ENCODE results near the gene RHOBTB1.
A peak's percentile ranks its signal among the peaks of the same experiment; 100 is the strongest.

Gene RHOBTB1

GRCh38 chr10:60890811-60891210 lies 53.2 kb downstream of the RHOBTB1 start:
- Histone ChIP-seq H3K4me3 (ENCODE audit: low read depth, low read length) (no peak overlapping the region), H3K27ac (ENCODE audit: low read depth, low read length) (no peak overlapping the region)
- no CpG with 5 or more reads among the region's 1 CpG for WGBS (ENCODE audit: extremely low coverage, insufficient coverage, insufficient read length)

GRCh38 chr10:60883187-60883586 lies 60.8 kb downstream of the RHOBTB1 start:
- H3K27me3 ChIP-seq (ENCODE audit: insufficient read depth, low read length): no peaks in the 10 kb centered on the region
- no peak overlapping the region for H3K18ac ChIP-seq (ENCODE audit: low read length)
- H3K79me2 ChIP-seq (ENCODE audit: control insufficient read depth, insufficient read depth, low read length, poor library complexity): no peaks in the 10 kb centered on the region
- no peak overlapping the region for H4K8ac ChIP-seq (ENCODE audit: low read depth, low read length)
- no peak overlapping the region for H3K4me3 ChIP-seq (ENCODE audit: low read depth, low read length)
- DNase-seq: peak; percentile 40 to 69
- H3K4me1 ChIP-seq (ENCODE audit: control insufficient read depth in 1 of 2, insufficient read depth in 2 of 2, low read length in 2 of 2): no peaks in the 10 kb centered on the region
- no peak overlapping the region for H3K23ac ChIP-seq (ENCODE audit: low read length)
- no peak overlapping the region for H2BK12ac ChIP-seq (ENCODE audit: low read length)
- H3K9me3 ChIP-seq (ENCODE audit: insufficient read depth, low read depth, low read length): no peaks in the 10 kb centered on the region
- no peak overlapping the region for H4K12ac ChIP-seq (ENCODE audit: low read depth, low read length)
- no peak overlapping the region for H2AFZ ChIP-seq (ENCODE audit: insufficient read depth, low read length, poor library complexity)
- H3K14ac ChIP-seq (ENCODE audit: low read length): no peak overlapping the region
- H2BK5ac ChIP-seq (ENCODE audit: low read depth, low read length, poor library complexity): no peak overlapping the region
- H3K79me1 ChIP-seq (ENCODE audit: low read length): no peaks in the 10 kb centered on the region
- no peak overlapping the region for H3K9ac ChIP-seq (ENCODE audit: low read length)
- H4K91ac ChIP-seq (ENCODE audit: low read depth, low read length): no peak overlapping the region
- no peak overlapping the region for H3K4ac ChIP-seq (ENCODE audit: low read depth, low read length)
- H3K36me3 ChIP-seq (ENCODE audit: control insufficient read depth in 1 of 2, insufficient read depth in 2 of 2, low read length in 2 of 2): peaks cover 7 to 8% of the 10 kb centered on the region in 2 experiments
- H2AK5ac ChIP-seq (ENCODE audit: low read length): no peak overlapping the region
- no peak overlapping the region for H3K4me2 ChIP-seq (ENCODE audit: low read length)
- no peak overlapping the region for H2BK120ac ChIP-seq (ENCODE audit: insufficient read depth, low read length, poor library complexity)
- WGBS (ENCODE audit: extremely low coverage, insufficient coverage, insufficient read length): no CpG with 5 or more reads among the region's 6 CpGs
- H3K27ac ChIP-seq (ENCODE audit: low read depth, low read length): no peak overlapping the region

More at GRCh38 chr10:60890811-60891210, 53.2 kb downstream of the RHOBTB1 start:
- H3K36me3 ChIP-seq (ENCODE audit: control insufficient read depth in 1 of 2, insufficient read depth in 2 of 2, low read length in 2 of 2): peaks cover 8 to 11% of the 10 kb centered on the region in 2 experiments
- no peak overlapping the region for H2AFZ ChIP-seq (ENCODE audit: insufficient read depth, low read length, poor library complexity)
- H3K79me1 ChIP-seq (ENCODE audit: low read length): no peaks in the 10 kb centered on the region
- no peak overlapping the region for H2BK120ac ChIP-seq (ENCODE audit: insufficient read depth, low read length, poor library complexity)
- H4K8ac ChIP-seq (ENCODE audit: low read depth, low read length): no peak overlapping the region
- no peak for DNase-seq
- no peak overlapping the region for H3K14ac ChIP-seq (ENCODE audit: low read length)
- no peak overlapping the region for H3K23ac ChIP-seq (ENCODE audit: low read length)
- no peak overlapping the region for H3K9ac ChIP-seq (ENCODE audit: low read length)
- no peak overlapping the region for H2BK5ac ChIP-seq (ENCODE audit: low read depth, low read length, poor library complexity)
- H3K18ac ChIP-seq (ENCODE audit: low read length): no peak overlapping the region
- H2BK12ac ChIP-seq (ENCODE audit: low read length): no peak overlapping the region
- H2AK5ac ChIP-seq (ENCODE audit: low read length): no peak overlapping the region
- H4K91ac ChIP-seq (ENCODE audit: low read depth, low read length): no peak overlapping the region
- H4K12ac ChIP-seq (ENCODE audit: low read depth, low read length): no peak overlapping the region
- H3K4ac ChIP-seq (ENCODE audit: low read depth, low read length): no peak overlapping the region
- H3K79me2 ChIP-seq (ENCODE audit: control insufficient read depth, insufficient read depth, low read length, poor library complexity): no peaks in the 10 kb centered on the region
- H3K4me2 ChIP-seq (ENCODE audit: low read length): no peak overlapping the region
- H3K9me3 ChIP-seq (ENCODE audit: insufficient read depth, low read depth, low read length): no peaks in the 10 kb centered on the region
- no peaks in the 10 kb centered on the region for H3K27me3 ChIP-seq (ENCODE audit: insufficient read depth, low read length)
- no peaks in the 10 kb centered on the region for H3K4me1 ChIP-seq (ENCODE audit: control insufficient read depth in 1 of 2, insufficient read depth in 2 of 2, low read length in 2 of 2)

- no peaks in the 10 kb centered on the region for H3K79me2 ChIP-seq (ENCODE audit: control insufficient read depth, insufficient read depth, low read length, poor library complexity)
- no peak overlapping the region for H3K18ac ChIP-seq (ENCODE audit: low read length)
- no peak overlapping the region for H3K14ac ChIP-seq (ENCODE audit: low read length)
- H3K4ac ChIP-seq (ENCODE audit: low read depth, low read length): no peak overlapping the region
- no CpG with 5 or more reads among the region's 3 CpGs for WGBS (ENCODE audit: extremely low coverage, insufficient coverage, insufficient read length)
- H3K79me1 ChIP-seq (ENCODE audit: low read length): no peaks in the 10 kb centered on the region
- H3K4me1 ChIP-seq (ENCODE audit: control insufficient read depth in 1 of 2, insufficient read depth in 2 of 2, low read length in 2 of 2): no peaks in the 10 kb centered on the region
- H2AFZ ChIP-seq (ENCODE audit: insufficient read depth, low read length, poor library complexity): no peak overlapping the region
- no peak overlapping the region for H2BK5ac ChIP-seq (ENCODE audit: low read depth, low read length, poor library complexity)
- DNase-seq: no peak
- no peak overlapping the region for H2AK5ac ChIP-seq (ENCODE audit: low read length)
- no peaks in the 10 kb centered on the region for H3K27me3 ChIP-seq (ENCODE audit: insufficient read depth, low read length)
- H3K27ac ChIP-seq (ENCODE audit: low read depth, low read length): no peak overlapping the region
- H4K91ac ChIP-seq (ENCODE audit: low read depth, low read length): no peak overlapping the region
- H3K4me3 ChIP-seq (ENCODE audit: low read depth, low read length): no peak overlapping the region
- H2BK12ac ChIP-seq (ENCODE audit: low read length): no peak overlapping the region
- H3K9ac ChIP-seq (ENCODE audit: low read length): no peak overlapping the region
- no peak overlapping the region for H3K23ac ChIP-seq (ENCODE audit: low read length)
- no peak overlapping the region for H2BK120ac ChIP-seq (ENCODE audit: insufficient read depth, low read length, poor library complexity)
- H4K12ac ChIP-seq (ENCODE audit: low read depth, low read length): no peak overlapping the region
- H3K4me2 ChIP-seq (ENCODE audit: low read length): no peak overlapping the region
- no peak overlapping the region for H4K8ac ChIP-seq (ENCODE audit: low read depth, low read length)
- no peaks in the 10 kb centered on the region for H3K36me3 ChIP-seq (ENCODE audit: control insufficient read depth in 1 of 2, insufficient read depth in 2 of 2, low read length in 2 of 2)
- H3K9me3 ChIP-seq (ENCODE audit: insufficient read depth, low read depth, low read length): no peaks in the 10 kb centered on the region
These were observed 65.8 kb downstream of the RHOBTB1 start for GRCh38 chr10:60878224-60878623.

GRCh38 chr10:60877777-60878120 lies 66.2 kb downstream of the RHOBTB1 start:
- Histone ChIP-seq H2AFZ (ENCODE audit: insufficient read depth, low read length, poor library complexity) (no peak overlapping the region), H3K4me3 (ENCODE audit: low read depth, low read length) (no peak overlapping the region), H3K18ac (ENCODE audit: low read length) (no peak overlapping the region), H2BK120ac (ENCODE audit: insufficient read depth, low read length, poor library complexity) (no peak overlapping the region), H3K4me1 (ENCODE audit: control insufficient read depth in 1 of 2, insufficient read depth in 2 of 2, low read length in 2 of 2) (no peaks in the 10 kb centered on the region), H3K27ac (ENCODE audit: low read depth, low read length) (no peak overlapping the region), H3K4ac (ENCODE audit: low read depth, low read length) (no peak overlapping the region), H3K36me3 (ENCODE audit: control insufficient read depth in 1 of 2, insufficient read depth in 2 of 2, low read length in 2 of 2) (no peaks in the 10 kb centered on the region), H4K12ac (ENCODE audit: low read depth, low read length) (no peak overlapping the region), H2BK12ac (ENCODE audit: low read length) (no peak overlapping the region), H2BK5ac (ENCODE audit: low read depth, low read length, poor library complexity) (no peak overlapping the region), H3K79me2 (ENCODE audit: control insufficient read depth, insufficient read depth, low read length, poor library complexity) (no peaks in the 10 kb centered on the region), H3K9ac (ENCODE audit: low read length) (no peak overlapping the region), H3K4me2 (ENCODE audit: low read length) (no peak overlapping the region), H2AK5ac (ENCODE audit: low read length) (no peak overlapping the region), H4K91ac (ENCODE audit: low read depth, low read length) (no peak overlapping the region), H3K9me3 (ENCODE audit: insufficient read depth, low read depth, low read length) (no peaks in the 10 kb centered on the region), H3K23ac (ENCODE audit: low read length) (no peak overlapping the region), H3K79me1 (ENCODE audit: low read length) (no peaks in the 10 kb centered on the region), H3K27me3 (ENCODE audit: insufficient read depth, low read length) (no peaks in the 10 kb centered on the region), H4K8ac (ENCODE audit: low read depth, low read length) (no peak overlapping the region), H3K14ac (ENCODE audit: low read length) (no peak overlapping the region)
- WGBS (ENCODE audit: extremely low coverage, insufficient coverage, insufficient read length): no CpG with 5 or more reads among the region's 2 CpGs
- DNase-seq: no peak
